ENCODE results near the gene TTC6.

DNA sequence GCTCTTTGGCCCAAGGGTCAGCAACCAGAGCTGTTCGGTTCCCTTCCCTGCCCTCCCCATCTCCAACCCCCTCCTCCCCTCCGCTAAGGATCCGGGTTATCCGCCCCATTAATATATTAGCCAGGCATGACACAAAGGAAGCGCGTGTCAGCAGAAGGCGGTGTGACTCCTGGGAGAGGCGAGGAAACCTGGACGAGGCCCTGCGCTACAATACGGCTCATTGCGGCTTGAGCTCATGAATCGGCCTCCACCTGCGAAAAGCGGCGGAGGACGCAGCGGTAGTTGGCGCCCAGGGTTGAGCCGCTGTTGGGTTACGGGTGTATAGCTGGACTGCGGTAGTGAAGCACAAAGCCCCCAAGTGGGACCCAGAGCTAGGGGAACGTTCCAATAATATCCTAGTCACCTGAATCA lies 10.3 kb upstream of the TTC6 start:
- no peak for TF ChIP-seq CTCF (conservative IDR thresholded peaks at IDR 0.05; ENCODE audit: low read depth, low read length)
- no peak for TF ChIP-seq RAD21 (IDR thresholded peaks at IDR 0.05; ENCODE audit: low read length)
- no peak for TF ChIP-seq POLR2A (IDR thresholded peaks at IDR 0.05; ENCODE audit: low read depth, low read length)
- no peak for TF ChIP-seq BHLHE40 (IDR thresholded peaks at IDR 0.05; ENCODE audit: low read depth, low read length)
- TF ChIP-seq MAFK (IDR thresholded peaks at IDR 0.05; ENCODE audit: low read depth, low read length): no peak
- TF ChIP-seq RFX5 (IDR thresholded peaks at IDR 0.05; ENCODE audit: low read depth, low read length): no peak
- no peak for TF ChIP-seq CEBPB (IDR thresholded peaks at IDR 0.05; ENCODE audit: low read depth, low read length)
- TF ChIP-seq, protein P1, sequence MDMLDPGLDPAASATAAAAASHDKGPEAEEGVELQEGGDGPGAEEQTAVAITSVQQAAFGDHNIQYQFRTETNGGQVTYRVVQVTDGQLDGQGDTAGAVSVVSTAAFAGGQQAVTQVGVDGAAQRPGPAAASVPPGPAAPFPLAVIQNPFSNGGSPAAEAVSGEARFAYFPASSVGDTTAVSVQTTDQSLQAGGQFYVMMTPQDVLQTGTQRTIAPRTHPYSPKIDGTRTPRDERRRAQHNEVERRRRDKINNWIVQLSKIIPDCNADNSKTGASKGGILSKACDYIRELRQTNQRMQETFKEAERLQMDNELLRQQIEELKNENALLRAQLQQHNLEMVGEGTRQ (IDR thresholded peaks at IDR 0.05; ENCODE audit: low read depth, low read length): no peak
- TF ChIP-seq MAZ (IDR thresholded peaks at IDR 0.05; ENCODE audit: borderline replicate concordance, low read depth, low read length): no peak
- no peak for TF ChIP-seq ELK1 (IDR thresholded peaks at IDR 0.05; ENCODE audit: borderline replicate concordance, low read depth, low read length)
- no peak for TF ChIP-seq RCOR1 (IDR thresholded peaks at IDR 0.05; ENCODE audit: insufficient replicate concordance, low read length)
- TF ChIP-seq CHD1 (IDR thresholded peaks at IDR 0.05; ENCODE audit: low read depth, low read length): no peak
- TF ChIP-seq NFE2L2 (IDR thresholded peaks at IDR 0.05; ENCODE audit: low read depth, low read length): no peak

Data from IMR-90 (cell line).